Astrocyte of the cerebellum (primary cell): ENCODE data around the gene PNLIPRP2.

Experiments used
- DNase-seq: peaks from one replicate; pipeline ENCODE4 v3.0.0-alpha.2; 2011; ENCODE audit warnings: low read depth
- H3K4me3 ChIP-seq: 2 replicates; pipeline ENCODE4 v1.5.1; 2011; ENCODE audit warnings: mild to moderate bottlenecking, low read depth, low read length, moderate library complexity
- in situ Hi-C: cut with HindIII; loops from 2 replicates; pipeline ENCODE4 v1.10.0; 2017; ENCODE audit warnings: low sequenced_read_pairs
- TF ChIP-seq, protein P1 (sequence below): IDR thresholded peaks from 2 replicates; pipeline ENCODE4 v1.5.1; 2012; ENCODE audit warnings: low read length, low read depth, moderate library complexity, mild to moderate bottlenecking; ENCODE audit errors: missing control alignments

The PNLIPRP2 gene

DNA sequence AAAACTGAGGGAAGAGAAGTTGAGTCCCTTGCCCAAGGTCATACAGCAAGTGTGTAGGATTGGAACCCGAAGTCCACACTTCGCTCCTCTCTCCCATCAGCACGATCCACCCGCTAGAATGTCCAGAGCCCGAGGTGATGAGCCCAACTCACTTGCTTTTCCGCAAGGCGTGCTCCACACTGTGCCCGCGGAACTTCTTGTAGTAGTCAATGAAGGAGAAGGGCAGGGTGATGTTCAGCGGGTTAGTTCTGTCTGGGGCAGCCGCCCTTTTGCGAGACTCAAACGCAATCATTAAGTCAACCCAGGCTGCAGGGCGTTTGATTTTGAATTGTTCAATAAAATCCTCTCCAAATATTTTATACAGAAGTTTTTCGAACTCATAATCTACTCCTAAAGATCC is 58.6 kb downstream of the PNLIPRP2 start:
- TF ChIP-seq, protein P1, sequence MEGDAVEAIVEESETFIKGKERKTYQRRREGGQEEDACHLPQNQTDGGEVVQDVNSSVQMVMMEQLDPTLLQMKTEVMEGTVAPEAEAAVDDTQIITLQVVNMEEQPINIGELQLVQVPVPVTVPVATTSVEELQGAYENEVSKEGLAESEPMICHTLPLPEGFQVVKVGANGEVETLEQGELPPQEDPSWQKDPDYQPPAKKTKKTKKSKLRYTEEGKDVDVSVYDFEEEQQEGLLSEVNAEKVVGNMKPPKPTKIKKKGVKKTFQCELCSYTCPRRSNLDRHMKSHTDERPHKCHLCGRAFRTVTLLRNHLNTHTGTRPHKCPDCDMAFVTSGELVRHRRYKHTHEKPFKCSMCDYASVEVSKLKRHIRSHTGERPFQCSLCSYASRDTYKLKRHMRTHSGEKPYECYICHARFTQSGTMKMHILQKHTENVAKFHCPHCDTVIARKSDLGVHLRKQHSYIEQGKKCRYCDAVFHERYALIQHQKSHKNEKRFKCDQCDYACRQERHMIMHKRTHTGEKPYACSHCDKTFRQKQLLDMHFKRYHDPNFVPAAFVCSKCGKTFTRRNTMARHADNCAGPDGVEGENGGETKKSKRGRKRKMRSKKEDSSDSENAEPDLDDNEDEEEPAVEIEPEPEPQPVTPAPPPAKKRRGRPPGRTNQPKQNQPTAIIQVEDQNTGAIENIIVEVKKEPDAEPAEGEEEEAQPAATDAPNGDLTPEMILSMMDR, result no peak
- in situ Hi-C loops, result no loop called here
- no peak for DNase-seq

DNA sequence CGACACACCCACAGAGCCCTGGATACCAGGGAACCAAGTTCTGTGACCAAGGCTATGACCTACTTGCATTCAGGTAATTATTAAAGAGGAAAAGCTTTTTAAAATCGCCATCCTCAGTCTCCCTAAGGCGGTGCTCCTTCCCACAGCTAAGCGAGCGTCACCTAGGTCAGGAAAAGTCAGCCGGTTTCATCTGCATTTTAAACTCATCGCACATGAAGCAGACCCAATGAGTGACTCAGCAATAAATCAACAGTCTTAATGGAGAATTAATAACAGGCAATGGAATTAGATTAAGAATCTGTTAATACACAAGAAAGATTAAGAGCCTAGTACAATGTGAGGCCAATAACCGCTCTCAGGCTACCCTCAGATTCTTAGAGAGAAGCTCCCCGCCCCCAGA is 62.4 kb downstream of the PNLIPRP2 start:
- TF ChIP-seq, protein P1, result no peak
- no peak overlapping the region for H3K4me3 ChIP-seq
- in situ Hi-C loops, result no loop called here
- no peak for DNase-seq

More for the DNA sequence above, 58.6 kb downstream of the PNLIPRP2 start:
- H3K4me3 ChIP-seq, result no peak overlapping the region

DNA sequence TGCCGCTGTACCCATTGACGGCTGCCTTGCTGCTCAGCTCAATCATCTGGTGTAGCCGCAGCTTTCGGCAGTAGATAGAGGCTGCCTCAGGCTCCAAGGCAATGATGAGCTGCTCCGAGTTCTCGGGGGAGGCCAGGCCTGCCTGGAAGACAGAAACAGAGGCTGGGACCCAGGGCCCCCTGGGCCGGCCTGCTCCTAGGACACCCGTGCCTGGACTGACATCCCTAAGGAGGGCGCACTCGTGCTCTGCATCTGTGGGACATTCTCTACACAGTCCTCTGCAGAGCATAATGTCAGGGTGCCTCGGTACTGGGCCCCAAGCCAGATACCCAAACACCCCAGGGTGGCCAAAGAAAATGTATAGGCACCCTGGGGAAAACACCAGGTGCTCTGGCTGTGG is 63.1 kb downstream of the PNLIPRP2 start:
- no peak for DNase-seq
- no peak overlapping the region for H3K4me3 ChIP-seq
- TF ChIP-seq, protein P1, result no peak
- in situ Hi-C loops, result no loop called here

DNA sequence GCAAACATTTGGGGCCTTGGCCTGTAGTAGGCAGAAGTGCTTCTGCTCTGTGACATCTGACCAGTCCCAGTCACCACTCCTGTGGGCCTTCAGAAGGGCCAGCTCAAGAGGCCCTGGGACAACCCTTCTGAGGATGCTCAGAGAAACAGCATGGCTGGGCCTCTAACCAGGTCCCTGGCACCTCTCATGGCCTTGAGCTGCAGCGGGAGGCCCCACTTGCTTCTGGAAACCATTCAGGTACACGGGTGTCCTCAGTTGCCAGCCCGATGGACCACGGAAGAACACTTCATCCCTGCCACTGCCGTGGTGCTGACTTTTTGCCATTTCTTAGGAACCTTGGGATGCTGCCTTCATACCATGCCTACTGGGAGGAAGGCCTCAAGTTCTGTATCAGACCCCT is 64.0 kb downstream of the PNLIPRP2 start:
- no peak overlapping the region for H3K4me3 ChIP-seq
- DNase-seq, result no peak
- in situ Hi-C loops, result loop anchor here (5.0 kb wide), 1 partner anchor 93 kb away; no protein-coding TSS in a partner anchor
- TF ChIP-seq, protein P1, result no peak

DNA sequence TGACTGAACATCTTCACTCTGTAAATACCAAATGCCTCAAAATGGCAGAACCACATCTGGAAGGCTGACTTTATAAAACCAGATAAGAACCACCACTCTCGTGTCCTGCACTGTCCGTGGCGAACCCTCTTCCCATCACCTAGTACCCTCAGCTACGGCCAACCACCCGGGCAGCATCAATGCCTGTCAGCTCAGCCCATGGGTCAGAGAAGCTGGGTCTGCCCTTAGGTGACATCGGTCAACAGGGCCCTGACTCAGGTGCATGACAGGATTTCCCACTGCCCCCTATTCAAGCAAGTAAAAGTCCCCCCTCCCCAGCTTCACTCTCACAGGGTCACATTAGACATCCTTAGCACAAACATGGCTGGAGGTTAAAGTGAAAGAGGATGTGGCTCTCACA is 65.1 kb downstream of the PNLIPRP2 start:
- no peak overlapping the region for H3K4me3 ChIP-seq
- DNase-seq, result no peak
- in situ Hi-C loops, result loop anchor here (5.0 kb wide), 1 partner anchor 91 kb away; no protein-coding TSS in a partner anchor
- TF ChIP-seq, protein P1, result no peak

DNA sequence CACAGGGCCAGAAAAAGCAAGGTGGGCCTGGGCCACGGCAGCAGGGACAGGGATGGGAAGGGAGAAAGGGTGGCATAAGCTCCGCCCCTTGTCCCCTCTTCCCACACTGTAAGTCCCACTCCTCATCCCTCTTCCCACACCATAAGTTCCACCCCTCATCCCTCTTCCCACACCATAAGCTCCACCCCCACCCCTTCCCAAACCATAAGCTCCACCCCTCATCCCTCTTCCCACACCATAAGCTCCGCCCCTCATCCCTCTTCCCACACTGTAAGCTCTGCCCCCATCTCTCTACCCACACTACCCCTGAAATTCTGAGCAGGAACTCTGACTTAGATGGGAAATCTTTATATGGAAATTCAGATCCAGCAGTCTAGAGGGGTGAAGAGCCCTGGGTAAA is 65.9 kb downstream of the PNLIPRP2 start:
- in situ Hi-C loops, result loop anchor here (5.0 kb wide), 1 partner anchor 91 kb away; no protein-coding TSS in a partner anchor

More for the DNA sequence above, 65.9 kb downstream of the PNLIPRP2 start:
- no peak overlapping the region for H3K4me3 ChIP-seq
- DNase-seq, result no peak
- TF ChIP-seq, protein P1, result no peak
